NCI-H1105 (cell line): ENCODE measurements around the gene PNCK.

ENCODE experiments used
- DNase-seq: peaks from one replicate; lab custom pipeline; 2025; lab: John Stamatoyannopoulos, UW

Gene PNCK

GRCh38 chrX:153627675-153628111 lies 45.9 kb downstream of the PNCK start:
- DNase-seq: no peak

- no peak for DNase-seq
Observed at GRCh38 chrX:153626863-153627674, 46.5 kb downstream of the PNCK start.

GRCh38 chrX:153626025-153626633 lies 47.5 kb downstream of the PNCK start:
- DNase-seq: no peak

- no peak for DNase-seq
Observed at GRCh38 chrX:153625271-153626024, 48.2 kb downstream of the PNCK start.

- no peak for DNase-seq
Observed at GRCh38 chrX:153624196-153625091, 49.2 kb downstream of the PNCK start.

GRCh38 chrX:153623310-153624029 lies 50.1 kb downstream of the PNCK start:
- DNase-seq: no peak

- DNase-seq: no peak
Observed at GRCh38 chrX:153622661-153623309, 50.8 kb downstream of the PNCK start.

- no peak for DNase-seq
Observed at GRCh38 chrX:153621949-153622598, 51.5 kb downstream of the PNCK start.

- DNase-seq: no peak
Observed at GRCh38 chrX:153620576-153620975, 53.0 kb downstream of the PNCK start.
